ENCODE data around the gene VSIG8. TPM values are rescaled to one million over a fixed set of nuclear protein-coding genes. Genes with fewer than 3 reads are reported as not detected.

The VSIG8 gene
- total RNA-seq, 2 donors from 2014 or later: not detected

GRCh38 chr1:159829822-159830465, 32.5 kb downstream of the VSIG8 start:
- Histone ChIP-seq H3K4me1 (ENCODE audit: control insufficient read depth, insufficient read depth, low read length) (peaks cover 6% of the 10 kb centered on the region), H3K27me3 (ENCODE audit: control insufficient read depth, insufficient read depth, low read length, poor library complexity, severe bottlenecking) (peaks cover 69% of the 10 kb centered on the region), H3K36me3 (ENCODE audit: control insufficient read depth, insufficient read depth, low read length) (no peaks in the 10 kb centered on the region), H3K9me3 (ENCODE audit: control insufficient read depth, low read length) (no peaks in the 10 kb centered on the region), H3K4me3 (ENCODE audit: low read length) (no peak overlapping the region), H3K27ac (ENCODE audit: low read depth, low read length) (no peak overlapping the region), H3K9ac (ENCODE audit: extremely low read depth, low read length, poor library complexity, severe bottlenecking) (no peak overlapping the region)
- Mint-ChIP-seq H3K4me3 (no peak overlapping the region), H3K9me3 (no peaks in the 10 kb centered on the region), H3K36me3 (ENCODE audit: low read depth) (no peaks in the 10 kb centered on the region), H3K27ac (no peak overlapping the region), H3K4me1 (peaks cover 26% of the 10 kb centered on the region), H3K27me3 (ENCODE audit: insufficient read depth) (peaks cover 78% of the 10 kb centered on the region)
- WGBS, 2 experiments (ENCODE audit: insufficient coverage in 1 of 2, insufficient read length in 1 of 2): 85% methylated on average over 15 to 18 of the region's 18 CpGs
- TF ChIP-seq CTCF (conservative IDR thresholded peaks at IDR 0.05): no peak
- no peak for DNase-seq

DNA sequence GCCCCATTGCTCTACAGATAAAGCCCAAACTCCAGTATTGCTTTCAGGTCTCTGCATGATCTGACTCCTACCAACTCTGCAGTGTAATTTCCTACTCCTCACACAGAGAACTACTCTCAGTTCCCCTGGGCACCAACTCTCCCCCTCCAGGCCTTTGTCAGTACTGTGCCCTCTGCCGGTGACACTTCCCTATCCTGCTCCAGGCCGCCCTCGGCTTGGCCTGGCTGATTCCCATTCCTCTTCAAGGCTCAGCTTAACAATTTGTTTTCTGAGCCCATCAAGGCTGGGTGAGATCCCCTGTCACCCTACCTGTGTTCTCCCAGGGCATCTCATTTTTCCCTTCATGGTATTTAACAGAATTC, 33.2 kb downstream of the VSIG8 start:
- H3K4me3 Mint-ChIP-seq: no peak overlapping the region
- Histone ChIP-seq H3K27me3 (ENCODE audit: control insufficient read depth, insufficient read depth, low read length, poor library complexity, severe bottlenecking) (peaks cover 67% of the 10 kb centered on the region), H3K4me1 (ENCODE audit: control insufficient read depth, insufficient read depth, low read length) (peaks cover 6% of the 10 kb centered on the region), H3K9me3 (ENCODE audit: control insufficient read depth, low read length) (no peaks in the 10 kb centered on the region), H3K36me3 (ENCODE audit: control insufficient read depth, insufficient read depth, low read length) (no peaks in the 10 kb centered on the region), H3K9ac (ENCODE audit: extremely low read depth, low read length, poor library complexity, severe bottlenecking) (no peak overlapping the region), H3K4me3 (ENCODE audit: low read length) (no peak overlapping the region), H3K27ac (ENCODE audit: low read depth, low read length) (no peak overlapping the region)
- H3K27me3 Mint-ChIP-seq (ENCODE audit: insufficient read depth): peaks cover 78% of the 10 kb centered on the region
- H3K4me1 Mint-ChIP-seq: peaks cover 32% of the 10 kb centered on the region
- WGBS, 2 experiments (ENCODE audit: insufficient coverage in 1 of 2, insufficient read length in 1 of 2): 20 to 32% methylated on average over 2 to 3 of the region's 3 CpGs
- no peaks in the 10 kb centered on the region for H3K36me3 Mint-ChIP-seq (ENCODE audit: low read depth)
- peak; percentile 79 for TF ChIP-seq CTCF (conservative IDR thresholded peaks at IDR 0.05)
- DNase-seq: peak; percentile 90
- H3K9me3 Mint-ChIP-seq: no peaks in the 10 kb centered on the region
- H3K27ac Mint-ChIP-seq: no peak overlapping the region

- Histone ChIP-seq H3K4me3 (ENCODE audit: low read length) (no peak overlapping the region), H3K36me3 (ENCODE audit: control insufficient read depth, insufficient read depth, low read length) (no peaks in the 10 kb centered on the region), H3K9me3 (ENCODE audit: control insufficient read depth, low read length) (no peaks in the 10 kb centered on the region), H3K27ac (ENCODE audit: low read depth, low read length) (no peak overlapping the region), H3K9ac (ENCODE audit: extremely low read depth, low read length, poor library complexity, severe bottlenecking) (no peak overlapping the region), H3K4me1 (ENCODE audit: control insufficient read depth, insufficient read depth, low read length) (peaks cover 7% of the 10 kb centered on the region), H3K27me3 (ENCODE audit: control insufficient read depth, insufficient read depth, low read length, poor library complexity, severe bottlenecking) (peaks cover 67% of the 10 kb centered on the region)
- H3K27me3 Mint-ChIP-seq (ENCODE audit: insufficient read depth): peaks cover 78% of the 10 kb centered on the region
- no peaks in the 10 kb centered on the region for H3K36me3 Mint-ChIP-seq (ENCODE audit: low read depth)
- no peaks in the 10 kb centered on the region for H3K9me3 Mint-ChIP-seq
- WGBS, 2 experiments (ENCODE audit: insufficient coverage in 1 of 2, insufficient read length in 1 of 2): 88 to 94% methylated on average over 10 to 11 of the region's 11 CpGs
- peaks cover 37% of the 10 kb centered on the region for H3K4me1 Mint-ChIP-seq
- TF ChIP-seq CTCF (conservative IDR thresholded peaks at IDR 0.05): no peak
- H3K4me3 Mint-ChIP-seq: no peak overlapping the region
- no peak overlapping the region for H3K27ac Mint-ChIP-seq
- DNase-seq: no peak
These were observed 33.7 kb downstream of the VSIG8 start for GRCh38 chr1:159828581-159829272.
